Naive B cell (primary cell): Measurements from ENCODE around the gene ICAM2. TPM values are rescaled to one million over a fixed set of nuclear protein-coding genes. Genes with fewer than 3 reads are reported as not detected.

Experiments
- ATAC-seq, 2 donors: fragments of 150-1000 bp; cut with Tn5 transposase; 2 replicates each; pipeline ENCODE4 v1.10.0; 2021; ENCODE audit warnings: low read depth in 2 of 2, mild to moderate bottlenecking in 2 of 2, moderate library complexity in 2 of 2
- DNase-seq: peaks from one replicate; pipeline ENCODE4 v3.0.0; 2022
- H3K27ac Mint-ChIP-seq, 6 donors: one replicate each; pipeline ENCODE4 v1.8.0; 2020 to 2022; ENCODE audit warnings: mild to moderate bottlenecking in 6 of 6, mixed read lengths in 6 of 6, moderate library complexity in 5 of 6, inconsistent platforms in 2 of 6
- H3K27me3 Mint-ChIP-seq, 3 donors: one replicate each; pipeline ENCODE4 v1.8.0; 2021 to 2022; ENCODE audit warnings: mixed read lengths in 3 of 3, mild to moderate bottlenecking in 1 of 3
- H3K36me3 Mint-ChIP-seq, 2 donors: one replicate each; pipeline ENCODE4 v1.8.0; 2020 to 2022; ENCODE audit warnings: mixed read lengths in 2 of 2, inconsistent platforms in 1 of 2, mild to moderate bottlenecking in 1 of 2
- H3K4me1 Mint-ChIP-seq, 3 donors: one replicate each; pipeline ENCODE4 v1.8.0; 2020 to 2022; ENCODE audit warnings: mixed read lengths in 3 of 3, inconsistent platforms in 1 of 3, mild to moderate bottlenecking in 1 of 3, moderate library complexity in 1 of 3
- H3K4me3 Mint-ChIP-seq, 8 donors: one replicate each; pipeline ENCODE4 v1.8.0; 2020 to 2022; ENCODE audit warnings: mild to moderate bottlenecking in 8 of 8, mixed read lengths in 8 of 8, moderate library complexity in 8 of 8, inconsistent platforms in 2 of 8
- H3K9me3 Mint-ChIP-seq, 7 donors: one replicate each; pipeline ENCODE4 v1.8.0; 2020 to 2022; ENCODE audit warnings: mixed read lengths in 7 of 7, mild to moderate bottlenecking in 5 of 7, inconsistent platforms in 2 of 7, moderate library complexity in 1 of 7
- polyA plus RNA-seq, 6 donors: library from polyadenylated mRNA; unstranded; fragments of 300-500 nt; fragmentation: Illumina TruSeq; gene quantifications; one replicate each; pipeline ENCODE4 v1.2.3, GENCODE V29; 2021; ENCODE audit warnings: low read depth in 6 of 6

The ICAM2 gene
- polyA plus RNA-seq, 6 donors from 2014 or later = 214 to 346 (median 290) TPM

- no peak for DNase-seq
- peak overlapping the region in 1 of 8 donors; percentile 21 for H3K4me3 Mint-ChIP-seq
- no peaks in the 10 kb centered on the region for H3K36me3 Mint-ChIP-seq
- peaks cover 20 to 29% (median 27%) of the 10 kb centered on the region in 3 donors for H3K4me1 Mint-ChIP-seq
- H3K9me3 Mint-ChIP-seq = peaks cover 0 to 2% (median 0%) of the 10 kb centered on the region in 7 donors
- peak overlapping the region in 1 of 6 donors; percentile 60 for H3K27ac Mint-ChIP-seq
- no peak for ATAC-seq
- H3K27me3 Mint-ChIP-seq = no peaks in the 10 kb centered on the region
Measured at GRCh38 chr17:63963123-63963522, 57.3 kb downstream of the ICAM2 start.

- no peaks in the 10 kb centered on the region for H3K27me3 Mint-ChIP-seq
- H3K9me3 Mint-ChIP-seq = peaks cover 0 to 2% (median 0%) of the 10 kb centered on the region in 7 donors
- H3K36me3 Mint-ChIP-seq = no peaks in the 10 kb centered on the region
- ATAC-seq (no peak), DNase-seq (no peak)
- H3K27ac Mint-ChIP-seq = peak overlapping the region in 1 of 6 donors; percentile 85
- peaks cover 20 to 28% (median 27%) of the 10 kb centered on the region in 3 donors for H3K4me1 Mint-ChIP-seq
- peak overlapping the region in 1 of 8 donors; percentile 64 for H3K4me3 Mint-ChIP-seq
Measured at GRCh38 chr17:63962298-63962744, 58.1 kb downstream of the ICAM2 start.

- H3K4me3 Mint-ChIP-seq = peak overlapping the region in 6 of 8 donors; percentile 33 to 81 (median 44)
- peak overlapping the region in 3 of 6 donors; percentile 33 to 80 (median 51) for H3K27ac Mint-ChIP-seq
- ATAC-seq (peak; percentile 93 to 95), DNase-seq (peak; percentile 42)
- H3K4me1 Mint-ChIP-seq = peaks cover 14 to 22% (median 20%) of the 10 kb centered on the region in 3 donors
- H3K9me3 Mint-ChIP-seq = peaks cover 0 to 2% (median 0%) of the 10 kb centered on the region in 7 donors
- no peaks in the 10 kb centered on the region for H3K27me3 Mint-ChIP-seq
- H3K36me3 Mint-ChIP-seq = no peaks in the 10 kb centered on the region
Measured at GRCh38 chr17:63961355-63962212, 58.8 kb downstream of the ICAM2 start.

DNA sequence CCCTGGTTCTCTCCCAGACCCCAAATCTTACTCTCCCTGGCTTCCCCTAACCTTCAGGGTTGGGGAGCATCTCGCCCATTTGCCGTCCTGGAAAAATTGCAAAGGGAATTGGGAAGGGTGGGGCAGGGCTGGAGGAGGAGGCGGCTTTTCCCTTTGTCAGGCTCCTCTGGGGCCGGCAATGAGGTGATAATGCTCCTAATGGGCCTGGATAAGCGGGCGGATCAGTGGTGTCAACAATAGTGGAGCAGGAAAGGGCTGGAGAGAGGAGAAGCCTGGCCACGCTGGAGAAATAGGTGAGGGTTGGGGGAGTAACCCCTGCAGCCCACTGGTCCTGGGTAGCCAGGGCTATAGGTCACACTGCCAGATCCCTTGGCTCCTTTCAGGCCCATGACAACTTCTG, 60.0 kb downstream of the ICAM2 start:
- Mint-ChIP-seq H3K27ac (peak overlapping the region in 1 of 6 donors; percentile 42), H3K9me3 (peaks cover 0 to 2% (median 0%) of the 10 kb centered on the region in 7 donors), H3K36me3 (no peaks in the 10 kb centered on the region), H3K27me3 (no peaks in the 10 kb centered on the region), H3K4me1 (peaks cover 23 to 30% (median 25%) of the 10 kb centered on the region in 3 donors), H3K4me3 (no peak overlapping the region)
- DNase-seq = no peak
- no peak for ATAC-seq

- Mint-ChIP-seq H3K4me3 (no peak overlapping the region), H3K9me3 (peaks cover 0 to 2% (median 0%) of the 10 kb centered on the region in 7 donors), H3K4me1 (peaks cover 25 to 32% (median 27%) of the 10 kb centered on the region in 3 donors), H3K36me3 (no peaks in the 10 kb centered on the region), H3K27me3 (no peaks in the 10 kb centered on the region), H3K27ac (no peak overlapping the region)
- ATAC-seq (no peak), DNase-seq (no peak)
Measured at GRCh38 chr17:63960006-63960405, 60.4 kb downstream of the ICAM2 start.

DNA sequence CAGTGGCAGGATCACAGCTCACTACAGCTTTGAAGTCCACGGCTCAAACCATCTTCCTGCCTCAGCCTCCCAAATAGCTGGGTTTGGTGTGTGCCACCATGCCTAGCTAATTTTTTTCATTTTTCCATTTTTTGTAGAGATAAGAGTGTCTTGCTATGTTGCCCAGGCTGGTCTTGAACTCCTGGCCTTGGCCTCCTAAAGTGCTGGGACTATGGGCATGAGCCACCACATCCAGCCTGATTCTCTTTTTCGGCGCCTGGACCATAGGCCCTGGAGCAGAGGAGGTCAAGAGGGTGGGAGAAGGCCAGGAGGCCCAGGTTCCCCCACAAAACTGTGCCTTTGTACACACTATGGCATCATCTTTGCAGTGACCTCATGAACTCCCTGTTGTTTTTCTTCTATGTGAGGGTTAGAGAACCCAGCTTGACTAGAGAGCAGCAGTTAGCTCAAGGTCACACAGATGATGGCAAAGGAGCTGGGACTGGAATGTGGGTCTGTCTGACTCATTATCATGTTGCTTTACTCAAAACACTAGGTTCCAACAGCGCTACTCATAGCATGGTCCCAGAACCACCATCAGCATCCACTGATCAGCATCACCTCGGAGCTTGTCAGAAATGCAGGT, 64.0 kb downstream of the ICAM2 start:
- Mint-ChIP-seq H3K4me1 (peaks cover 28 to 49% (median 29%) of the 10 kb centered on the region in 3 donors), H3K4me3 (peak overlapping the region in 1 of 8 donors; percentile 3), H3K27ac (peak overlapping the region in 5 of 6 donors; percentile 75 to 98 (median 89)), H3K36me3 (no peaks in the 10 kb centered on the region), H3K9me3 (peaks cover 0 to 1% (median 0%) of the 10 kb centered on the region in 7 donors), H3K27me3 (no peaks in the 10 kb centered on the region)
- no peak for ATAC-seq
- DNase-seq = no peak

DNA sequence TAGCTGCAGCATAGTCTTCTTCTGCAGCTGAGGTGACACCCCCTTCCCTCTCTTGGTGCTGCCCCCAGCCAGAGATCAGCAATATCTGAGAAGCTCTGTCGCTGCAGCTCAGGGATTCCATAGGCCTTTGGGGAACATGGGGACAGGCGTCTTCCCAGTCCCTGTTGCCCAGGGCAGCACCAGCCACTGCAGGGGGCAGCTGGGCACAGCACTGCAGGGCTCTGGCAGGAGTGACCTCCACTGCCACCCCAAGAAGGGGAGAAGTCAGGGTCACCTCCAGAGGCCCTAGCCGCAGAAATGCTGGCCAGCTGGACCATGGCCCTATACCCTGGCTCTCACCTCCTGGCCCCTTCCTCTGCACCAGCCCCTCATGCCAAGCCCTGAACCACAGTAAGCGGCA, 64.6 kb downstream of the ICAM2 start:
- Mint-ChIP-seq H3K4me3 (peak overlapping the region in 1 of 8 donors; percentile 32), H3K27ac (peak overlapping the region in 5 of 6 donors; percentile 4 to 98 (median 88))

GRCh38 chr17:63955232-63955631, 65.2 kb downstream of the ICAM2 start:
- peak overlapping the region in 4 of 6 donors; percentile 4 to 98 (median 50) for H3K27ac Mint-ChIP-seq
- no peak for ATAC-seq
- H3K36me3 Mint-ChIP-seq = no peaks in the 10 kb centered on the region
- H3K27me3 Mint-ChIP-seq = no peaks in the 10 kb centered on the region
- H3K4me3 Mint-ChIP-seq = no peak overlapping the region
- peaks cover 0 to 1% (median 0%) of the 10 kb centered on the region in 7 donors for H3K9me3 Mint-ChIP-seq
- no peak for DNase-seq
- H3K4me1 Mint-ChIP-seq = peaks cover 32 to 54% (median 36%) of the 10 kb centered on the region in 3 donors

More for the DNA sequence above, 64.6 kb downstream of the ICAM2 start:
- Mint-ChIP-seq H3K4me1 (peaks cover 30 to 50% (median 30%) of the 10 kb centered on the region in 3 donors), H3K27me3 (no peaks in the 10 kb centered on the region), H3K36me3 (no peaks in the 10 kb centered on the region), H3K9me3 (peaks cover 0 to 1% (median 0%) of the 10 kb centered on the region in 7 donors)
- DNase-seq (no peak), ATAC-seq (no peak)

DNA sequence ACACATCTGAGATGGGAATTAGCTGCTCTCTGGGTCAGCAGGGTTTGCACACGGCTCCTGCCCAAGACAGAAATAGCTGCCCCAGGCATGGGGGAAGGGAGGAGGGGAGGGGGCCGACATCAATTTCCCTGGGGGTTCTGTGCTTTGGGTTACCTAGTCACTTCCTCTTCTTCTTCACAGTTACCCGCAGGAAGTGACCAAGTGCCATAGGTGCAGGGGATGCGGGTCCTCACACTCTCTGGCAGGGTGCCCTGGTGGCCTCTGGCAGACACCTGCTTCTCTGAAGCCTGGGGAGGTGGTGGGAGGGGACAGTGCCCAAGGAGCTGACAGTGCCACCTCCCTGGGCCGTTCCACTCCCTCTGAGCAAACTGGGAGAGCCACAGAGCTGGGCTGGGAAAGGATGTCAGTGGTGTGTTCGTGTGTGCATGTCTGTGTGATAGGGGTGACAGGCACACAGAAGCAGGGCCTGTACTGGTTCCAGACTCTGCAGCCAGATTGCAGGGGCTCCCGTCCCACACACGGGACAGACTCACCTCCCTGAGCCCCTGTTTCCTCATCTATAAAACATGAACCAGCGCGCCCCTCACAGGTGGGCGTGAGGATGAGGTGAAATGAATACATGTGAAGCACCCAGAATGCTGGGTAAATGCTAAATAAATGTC, 65.9 kb downstream of the ICAM2 start:
- Mint-ChIP-seq H3K27me3 (no peaks in the 10 kb centered on the region), H3K4me1 (peaks cover 30 to 52% (median 39%) of the 10 kb centered on the region in 3 donors), H3K9me3 (peaks cover 0 to 1% (median 0%) of the 10 kb centered on the region in 7 donors), H3K4me3 (peak overlapping the region in 7 of 8 donors; percentile 66 to 92 (median 85)), H3K27ac (peak overlapping the region; percentile 95 to 99 (median 98)), H3K36me3 (no peaks in the 10 kb centered on the region)
- DNase-seq (peak; percentile 81), ATAC-seq (peak; percentile 89 to 93)

Other genes with a start within 250 kb of the ICAM2 start
- 10 to 100 TPM; 27.1 to 46.1 (median 36.3) TPM for gene CCDC47, start 247.0 kb downstream of the ICAM2 start, polyA plus RNA-seq
- gene DDX42, start 246.5 kb downstream of the ICAM2 start, polyA plus RNA-seq = 10 to 100 TPM in 4 of 6 donors, 1 to 10 TPM in 2; 6.3 to 24.1 (median 13.5) TPM
- gene PSMC5, start 193.2 kb downstream of the ICAM2 start, polyA plus RNA-seq = 100 to 1,000 TPM; 107 to 220 (median 118) TPM
- 10 to 100 TPM in 5 of 6 donors, 1 to 10 TPM in 1; 3.8 to 35.5 (median 22.2) TPM for gene FTSJ3, start 193.0 kb downstream of the ICAM2 start, polyA plus RNA-seq
- 100 to 1,000 TPM in 2 of 6 donors, 10 to 100 TPM in 4; 62.0 to 142 (median 95.1) TPM for gene SMARCD2, start 177.9 kb downstream of the ICAM2 start, polyA plus RNA-seq
- not detected for gene CSH2, start 147.0 kb downstream of the ICAM2 start, polyA plus RNA-seq
- gene GH2, start 138.7 kb downstream of the ICAM2 start, polyA plus RNA-seq = not detected
- gene CSH1, start 124.1 kb downstream of the ICAM2 start, polyA plus RNA-seq = not detected
- not detected for gene CSHL1, start 109.4 kb downstream of the ICAM2 start, polyA plus RNA-seq
- 1 to 10 TPM in 1 of 6 donors, not detected in 5; 1.8 TPM for gene GH1, start 101.8 kb downstream of the ICAM2 start, polyA plus RNA-seq
- 1,000 to 10,000 TPM; 2,263 to 2,851 (median 2,433) TPM for gene CD79B, start 88.3 kb downstream of the ICAM2 start, polyA plus RNA-seq
- 1 to 10 TPM in 3 of 6 donors, under 1 TPM in 2, not detected in 1; 0.89 to 1.4 (median 1.1) TPM for gene SCN4A, start 47.7 kb downstream of the ICAM2 start, polyA plus RNA-seq
- 1 to 10 TPM; 3.5 to 6.8 (median 5.8) TPM for gene PRR29, start 22.3 kb downstream of the ICAM2 start, polyA plus RNA-seq
- 1 to 10 TPM; 2.2 to 5.1 (median 4.2) TPM for gene ERN1, start 109.5 kb upstream of the ICAM2 start, polyA plus RNA-seq
- gene TEX2, start 242.6 kb upstream of the ICAM2 start, polyA plus RNA-seq = 1 to 10 TPM; 1.1 to 5.2 (median 3.8) TPM